Suprapubic skin (tissue), 4 donors: ENCODE measurements around the gene DIO3.

Source experiments
- EP300 ChIP-seq: sonication (generic); formaldehyde crosslinking; IDR thresholded peaks from one replicate; pipeline ENCODE4 v1.6.1; 2017; ENCODE audit warnings: antibody characterized with exemption
- POLR2A ChIP-seq, 2 donors: fragments of 450-650 bp; IDR thresholded peaks; one replicate each; pipeline ENCODE4 v1.6.1; 2017; ENCODE audit warnings: antibody characterized with exemption in 2 of 2, mild to moderate bottlenecking in 2 of 2, moderate library complexity in 2 of 2
- POLR2AphosphoS5 ChIP-seq, 3 donors: sonication (generic); formaldehyde crosslinking; IDR thresholded peaks; one replicate each; pipeline ENCODE4 v1.6.1; 2017; ENCODE audit warnings: antibody characterized with exemption in 3 of 3
- TF ChIP-seq, protein P1 (sequence below), 2 donors: fragments of 200-600 bp in 1 of 2; fragments of 450-650 bp in 1 of 2; sonication (generic) in 1 of 2; IDR thresholded peaks; one replicate each; pipeline ENCODE4 v1.5.1; 2016 to 2019; ENCODE audit warnings: antibody characterized with exemption in 2 of 2, mild to moderate bottlenecking in 1 of 2, moderate library complexity in 1 of 2

DNA sequence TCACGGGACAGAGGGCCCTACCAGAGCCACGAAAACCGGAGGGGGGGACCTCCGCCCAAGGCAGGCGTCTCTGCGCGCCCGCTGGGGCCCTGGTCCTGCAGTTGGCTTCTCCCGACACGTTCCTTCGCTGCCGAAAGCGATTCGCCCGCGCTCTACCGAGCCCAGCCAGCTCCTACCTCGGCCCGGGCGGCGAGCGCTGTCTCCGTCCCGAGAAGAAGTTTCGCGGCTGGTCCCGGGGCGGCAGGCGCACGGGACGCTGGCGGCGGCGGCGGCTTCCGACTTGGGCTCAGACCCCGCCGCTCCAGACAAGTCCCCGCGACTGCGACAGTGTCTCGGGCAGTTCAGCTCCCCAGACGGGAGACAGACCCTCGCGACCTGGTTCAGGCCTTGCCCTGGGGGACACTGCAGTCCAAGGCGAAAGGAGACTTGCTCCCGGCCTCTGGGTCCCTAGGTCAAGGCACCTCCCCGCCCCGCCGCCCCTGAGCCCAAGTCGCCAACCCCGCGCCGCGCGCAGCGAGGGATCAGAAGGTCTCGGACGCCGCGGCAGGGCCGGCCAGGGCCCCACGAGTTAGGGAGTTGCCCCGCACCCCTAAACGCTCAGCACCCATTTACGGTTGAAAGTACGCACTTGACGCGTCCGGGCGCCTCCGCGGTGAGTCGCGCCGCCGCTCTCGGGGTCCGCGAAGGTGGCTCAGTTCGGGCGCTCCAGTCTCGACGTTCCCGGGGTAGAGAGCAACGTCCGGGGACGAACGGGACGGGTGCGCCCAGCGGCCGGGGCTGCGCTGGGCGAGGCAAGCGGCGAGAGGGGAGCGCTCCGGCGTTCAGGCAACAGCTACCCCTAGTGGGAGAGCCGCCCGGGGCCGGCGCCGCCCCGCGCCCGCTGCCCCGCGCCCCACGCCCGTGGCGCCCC is 1.4 kb upstream of the DIO3 start:
- TF ChIP-seq, protein P1, sequence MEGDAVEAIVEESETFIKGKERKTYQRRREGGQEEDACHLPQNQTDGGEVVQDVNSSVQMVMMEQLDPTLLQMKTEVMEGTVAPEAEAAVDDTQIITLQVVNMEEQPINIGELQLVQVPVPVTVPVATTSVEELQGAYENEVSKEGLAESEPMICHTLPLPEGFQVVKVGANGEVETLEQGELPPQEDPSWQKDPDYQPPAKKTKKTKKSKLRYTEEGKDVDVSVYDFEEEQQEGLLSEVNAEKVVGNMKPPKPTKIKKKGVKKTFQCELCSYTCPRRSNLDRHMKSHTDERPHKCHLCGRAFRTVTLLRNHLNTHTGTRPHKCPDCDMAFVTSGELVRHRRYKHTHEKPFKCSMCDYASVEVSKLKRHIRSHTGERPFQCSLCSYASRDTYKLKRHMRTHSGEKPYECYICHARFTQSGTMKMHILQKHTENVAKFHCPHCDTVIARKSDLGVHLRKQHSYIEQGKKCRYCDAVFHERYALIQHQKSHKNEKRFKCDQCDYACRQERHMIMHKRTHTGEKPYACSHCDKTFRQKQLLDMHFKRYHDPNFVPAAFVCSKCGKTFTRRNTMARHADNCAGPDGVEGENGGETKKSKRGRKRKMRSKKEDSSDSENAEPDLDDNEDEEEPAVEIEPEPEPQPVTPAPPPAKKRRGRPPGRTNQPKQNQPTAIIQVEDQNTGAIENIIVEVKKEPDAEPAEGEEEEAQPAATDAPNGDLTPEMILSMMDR (IDR thresholded peaks at IDR 0.05): no peak
- TF ChIP-seq EP300: no peak
- no peak for TF ChIP-seq POLR2A (IDR thresholded peaks at IDR 0.05)
- no peak for TF ChIP-seq POLR2AphosphoS5 (IDR thresholded peaks at IDR 0.05)
